T47D (cell line): ENCODE results near the gene AGAP1.

Source experiments
- DNase-seq, 2 experiments: peaks; one replicate each; pipeline versions ENCODE4 v3.0.0 to v3.0.0-alpha.2; 2011 to 2012; ENCODE audit warnings: low read depth in 1 of 2, low spot score in 1 of 2
- JUND ChIP-seq: IDR thresholded peaks from 2 replicates; pipeline ENCODE4 v1.6.1; 2012; ENCODE audit warnings: low read depth
- in situ Hi-C: cut with HindIII; loops from 2 replicates; pipeline ENCODE4 v1.10.0; 2016; ENCODE audit warnings: low sequenced_read_pairs, low pct_unique_long_range_greater_than_20kb

Gene AGAP1

GRCh38 chr2:235949567-235950472 is 456.0 kb downstream of the AGAP1 start:
- in situ Hi-C loops: no loop called here
- no peak for DNase-seq
- TF ChIP-seq JUND: no peak

- no peak for DNase-seq
- in situ Hi-C loops: no loop called here
- no peak for TF ChIP-seq JUND
Observed at GRCh38 chr2:235950473-235950809, 456.6 kb downstream of the AGAP1 start.

- no peak for DNase-seq
- TF ChIP-seq JUND: no peak
- in situ Hi-C loops: no loop called here
Observed at GRCh38 chr2:235951493-235951892, 457.6 kb downstream of the AGAP1 start.

GRCh38 chr2:235951982-235952381 is 458.1 kb downstream of the AGAP1 start:
- no peak for TF ChIP-seq JUND
- no peak for DNase-seq
- in situ Hi-C loops: no loop called here

GRCh38 chr2:235952714-235953113 is 458.9 kb downstream of the AGAP1 start:
- no peak for TF ChIP-seq JUND
- no peak for DNase-seq
- in situ Hi-C loops: no loop called here

GRCh38 chr2:235954281-235954680 is 460.4 kb downstream of the AGAP1 start:
- DNase-seq: no peak
- TF ChIP-seq JUND: no peak
- in situ Hi-C loops: no loop called here

- no peak for TF ChIP-seq JUND
- DNase-seq: no peak
- in situ Hi-C loops: no loop called here
Observed at GRCh38 chr2:235954888-235955480, 461.1 kb downstream of the AGAP1 start.

GRCh38 chr2:235955664-235956063 is 461.8 kb downstream of the AGAP1 start:
- no peak for DNase-seq
- in situ Hi-C loops: no loop called here
- no peak for TF ChIP-seq JUND

- no peak for DNase-seq
- in situ Hi-C loops: no loop called here
- no peak for TF ChIP-seq JUND
Observed at GRCh38 chr2:235956281-235956970, 462.6 kb downstream of the AGAP1 start.

- no peak for TF ChIP-seq JUND
- no peak for DNase-seq
- in situ Hi-C loops: no loop called here
Observed at GRCh38 chr2:235957251-235957650, 463.4 kb downstream of the AGAP1 start.

- TF ChIP-seq JUND: no peak
- in situ Hi-C loops: no loop called here
- DNase-seq: no peak
Observed at GRCh38 chr2:235958221-235958930, 464.5 kb downstream of the AGAP1 start.

- no peak for DNase-seq
- in situ Hi-C loops: no loop called here
- TF ChIP-seq JUND: no peak
Observed at GRCh38 chr2:235958931-235959410, 465.1 kb downstream of the AGAP1 start.
